Endothelial cell of umbilical vein (primary cell): Measurements from ENCODE around the gene CFAP300. TPM values are rescaled to one million over a fixed set of nuclear protein-coding genes. Genes with fewer than 3 reads are reported as not detected.

Experiments used
- BruUV-seq: library from RNA; stranded (reverse); fragments of 400-500 nt; replicated peaks from 2 replicates; lab custom pipeline; 2021; lab: Mats Ljungman, UMichigan
- CTCF ChIA-PET: fragments of 300-600, 350-600 bp; sonication (Branson Sonifier 250); formaldehyde crosslinking; loops from one replicate; lab custom pipeline; 2021; ENCODE audit warnings: antibody characterized with exemption, inconsistent platforms; lab: Charles Lee
- POLR2A ChIA-PET: fragments of 300-600, 350-600 bp; sonication (Branson Sonifier 250); formaldehyde crosslinking; loops from one replicate; lab custom pipeline; 2021; ENCODE audit warnings: antibody characterized with exemption, inconsistent platforms; lab: Charles Lee
- DNase-seq: peaks from one replicate; pipeline ENCODE4 v3.0.0-alpha.2; 2011; ENCODE audit warnings: low read depth, low spot score
- FAIRE-seq: peaks from 2 replicates; lab custom pipeline; 2011; peaks lifted over from hg19 to GRCh38; lab: Jason Lieb, UNC
- H2AFZ ChIP-seq: 2 replicates; pipeline ENCODE4 v1.6.0; 2012; ENCODE audit warnings: low read depth, low read length, control low read depth, inconsistent platforms
- H3K27ac ChIP-seq: 2 replicates; pipeline ENCODE4 v1.5.1; 2011; ENCODE audit warnings: low read depth, mild to moderate bottlenecking, control low read depth, low read length, moderate library complexity; ENCODE audit not compliant: insufficient read depth
- H3K27me3 ChIP-seq, 2 experiments: 2 replicates each; pipeline versions ENCODE4 v1.6.0 to v1.6.1; 2011; ENCODE audit warnings: low read length in 2 of 2, mixed read lengths in 1 of 2; ENCODE audit not compliant: control insufficient read depth in 2 of 2, insufficient read depth in 2 of 2
- H3K36me3 ChIP-seq, 2 experiments: 2 replicates in 1 of 2; 3 replicates in 1 of 2; pipeline ENCODE4 v1.5.1; 2011; ENCODE audit warnings: low read length in 2 of 2, mild to moderate bottlenecking in 1 of 2, moderate library complexity in 1 of 2; ENCODE audit not compliant: control insufficient read depth in 2 of 2, insufficient read depth in 2 of 2; ENCODE audit errors: extremely low read depth in 1 of 2
- H3K4me1 ChIP-seq: 3 replicates; pipeline ENCODE4 v1.5.1; 2011; ENCODE audit warnings: mild to moderate bottlenecking, low read length; ENCODE audit not compliant: control insufficient read depth, insufficient read depth; ENCODE audit errors: extremely low read depth
- H3K4me2 ChIP-seq: 2 replicates; pipeline ENCODE4 v1.6.1; 2011; ENCODE audit warnings: low read length, control low read depth, mixed read lengths; ENCODE audit not compliant: insufficient read depth
- H3K4me3 ChIP-seq, 3 experiments: fragments of 200-600 bp in 1 of 3; sonication (generic), shearing (Covaris generic) in 1 of 3; replicated peaks in 1 of 3; 2 replicates each; pipeline ENCODE4 v1.5.1; 2011 to 2016; ENCODE audit warnings: control low read depth in 3 of 3, low read length in 3 of 3, mild to moderate bottlenecking in 2 of 3, inconsistent platforms in 1 of 3, low read depth in 1 of 3, moderate library complexity in 1 of 3; ENCODE audit not compliant: insufficient read depth in 1 of 3
- H3K79me2 ChIP-seq: 2 replicates; pipeline ENCODE4 v1.6.0; 2012; ENCODE audit warnings: low read length, inconsistent platforms; ENCODE audit not compliant: control insufficient read depth, insufficient read depth
- H3K9ac ChIP-seq: replicated peaks from 2 replicates; pipeline ENCODE3; 2011; ENCODE audit warnings: low read length, control low read depth; ENCODE audit not compliant: insufficient read depth; ENCODE audit errors: extremely low read depth
- H3K9me1 ChIP-seq: replicated peaks from 3 replicates; pipeline ENCODE4 v1.6.0; 2011; ENCODE audit warnings: mild to moderate bottlenecking, low read length; ENCODE audit not compliant: control insufficient read depth, insufficient read depth; ENCODE audit errors: extremely low read depth
- H3K9me3 ChIP-seq: replicated peaks from 2 replicates; pipeline ENCODE4 v1.5.1; 2012; ENCODE audit warnings: low read length, inconsistent platforms; ENCODE audit not compliant: control insufficient read depth, insufficient read depth
- H4K20me1 ChIP-seq: replicated peaks from 2 replicates; pipeline ENCODE3; 2011; ENCODE audit warnings: mild to moderate bottlenecking, low read length; ENCODE audit not compliant: control insufficient read depth, insufficient read depth; ENCODE audit errors: extremely low read depth
- EZH2 ChIP-seq: IDR thresholded peaks from 2 replicates; pipeline ENCODE4 v1.6.1; 2012; ENCODE audit warnings: borderline replicate concordance, low read depth, mild to moderate bottlenecking, moderate library complexity, low read length, inconsistent platforms; ENCODE audit not compliant: severe bottlenecking
- POLR2AphosphoS5 ChIP-seq: IDR thresholded peaks from 2 replicates; pipeline ENCODE4 v1.6.1; 2012; ENCODE audit warnings: low read depth, mild to moderate bottlenecking, control low read depth, low read length, moderate library complexity; ENCODE audit not compliant: insufficient read depth
- dilution Hi-C: fragments of 300-500 bp; cut with MboI; formaldehyde crosslinking; loops from one replicate; pipeline ENCODE4 v1.15.0; 2019; ENCODE audit warnings: low sequenced_read_pairs; ENCODE audit not compliant: extremely low pct_ligation_motif_present
- intact Hi-C: fragments of 100-400 bp; cut with micrococcal nuclease; formaldehyde crosslinking; loops from one replicate; pipeline ENCODE4 v1.10.0; 2022
- polyA plus RNA-seq, 4 experiments: library from polyadenylated mRNA; depleted of rRNA in 3 of 4; stranded (reverse) in 3 of 4; unstranded in 1 of 4; fragments of >200 nt; gene quantifications; 2 replicates each; pipeline versions ENCODE4 v1.2.1 to v1.2.3, GENCODE V29; 2011 to 2012; ENCODE audit warnings: missing spikeins in 1 of 4
- total RNA-seq: library from RNA; stranded (reverse); gene quantifications from 2 replicates; pipeline ENCODE4 v1.2.3, GENCODE V29; 2021
- TF ChIP-seq, protein P1 (sequence below): IDR thresholded peaks from 2 replicates; pipeline ENCODE4 v1.6.1; 2011; ENCODE audit not compliant: insufficient read depth, insufficient read length

CFAP300 gene
- total and polyA plus RNA-seq, 2 donors (not counting 3 experiments of a cell fraction or from before 2014, with no cell fraction given): 0.07 TPM; not detected in 1

DNA sequence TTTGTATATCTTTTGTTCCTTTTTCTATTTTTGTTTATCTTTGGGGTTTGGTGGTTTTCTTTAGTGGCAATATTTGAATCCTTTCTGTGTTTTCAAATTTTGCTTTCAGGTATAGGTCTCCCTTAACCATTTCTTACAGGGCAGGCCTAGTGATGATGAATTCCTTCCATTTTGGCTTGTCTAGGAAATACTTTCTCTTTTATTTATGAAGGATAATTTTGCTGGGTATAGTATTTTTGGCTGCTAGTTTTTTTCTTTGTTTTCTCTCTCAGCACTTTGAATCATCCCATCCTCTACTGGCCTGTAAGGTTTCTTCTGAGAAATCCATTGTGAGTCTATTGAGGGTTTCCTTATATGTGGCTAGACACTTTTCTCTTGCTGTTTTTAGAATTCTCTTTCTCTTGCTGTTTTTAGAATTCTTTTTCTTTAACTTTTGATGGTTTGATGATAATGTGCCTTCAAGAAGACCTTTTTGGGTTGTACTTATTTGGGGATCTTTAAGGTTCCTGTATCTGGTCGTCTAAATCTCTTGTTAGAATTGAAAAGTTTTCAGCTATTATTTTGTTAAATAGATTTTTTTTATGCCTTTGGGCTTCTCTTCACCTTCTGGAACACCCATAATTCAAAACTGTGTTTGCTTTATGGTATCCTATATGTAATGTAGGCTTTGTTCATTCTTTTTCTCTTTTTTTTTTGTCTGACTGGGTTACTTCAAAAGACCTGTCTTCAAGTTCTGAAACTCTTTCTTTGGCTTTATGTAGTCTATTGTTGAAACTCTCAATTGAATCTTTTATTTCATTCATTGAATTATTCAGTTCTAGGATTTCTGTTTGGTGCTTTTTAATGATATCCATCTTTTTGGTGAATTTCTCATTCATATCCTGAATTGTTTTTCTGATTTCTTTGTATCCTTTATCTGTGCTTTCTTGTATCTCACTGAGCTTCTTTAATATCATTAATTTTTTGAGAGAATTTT, 24.5 kb downstream of the CFAP300 start:
- Histone ChIP-seq H3K9ac (no peak overlapping the region), H3K4me2 (no peak overlapping the region), H3K27me3 (peaks cover 2 to 3% of the 10 kb centered on the region in 2 experiments), H3K36me3 (no peaks in the 10 kb centered on the region), H3K9me3 (no peaks in the 10 kb centered on the region), H3K9me1 (no peaks in the 10 kb centered on the region), H3K79me2 (no peaks in the 10 kb centered on the region), H4K20me1 (no peaks in the 10 kb centered on the region), H3K27ac (no peak overlapping the region), H3K4me1 (no peaks in the 10 kb centered on the region), H2AFZ (no peak overlapping the region), H3K4me3 (no peak overlapping the region)
- dilution Hi-C loops (no loop called here), intact Hi-C loops (no loop called here)
- ChIA-PET POLR2A (no interaction called here), CTCF (no interaction called here)
- TF ChIP-seq EZH2 (no peak), POLR2AphosphoS5 (no peak)
- no TSS peak for BruUV-seq
- FAIRE-seq: no peak
- no peak for DNase-seq

DNA sequence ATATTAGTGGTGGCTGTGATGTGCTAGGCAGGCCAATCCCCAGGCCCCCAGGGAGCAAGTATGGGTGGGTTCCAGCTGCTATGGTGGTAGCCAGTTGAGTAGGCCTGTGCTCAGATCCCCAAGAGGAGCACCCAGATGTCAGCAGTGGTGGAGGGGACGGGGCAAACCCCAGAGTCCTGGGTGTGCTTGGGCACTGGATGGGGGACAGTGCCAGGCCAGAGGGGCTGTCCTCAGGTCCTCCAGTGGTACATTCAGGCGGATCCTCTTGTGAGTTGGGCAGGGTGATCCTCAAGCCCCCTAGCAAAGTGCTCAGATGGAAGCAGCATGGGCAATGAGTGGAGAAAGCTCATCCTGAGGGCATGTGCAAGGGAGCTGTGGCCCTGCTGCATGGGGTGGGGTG, 26.0 kb downstream of the CFAP300 start:
- POLR2A ChIA-PET: no interaction called here
- no peak for FAIRE-seq
- intact Hi-C loops: no loop called here
- no peak overlapping the region for H3K4me3 ChIP-seq
- no peak overlapping the region for H3K27ac ChIP-seq
- dilution Hi-C loops: no loop called here
- no peaks in the 10 kb centered on the region for H3K36me3 ChIP-seq
- no TSS peak for BruUV-seq
- no peak overlapping the region for H2AFZ ChIP-seq
- H3K27me3 ChIP-seq: peaks cover 0 to 4% of the 10 kb centered on the region in 2 experiments
- CTCF ChIA-PET: no interaction called here
- no peaks in the 10 kb centered on the region for H3K9me1 ChIP-seq
- TF ChIP-seq, protein P1, sequence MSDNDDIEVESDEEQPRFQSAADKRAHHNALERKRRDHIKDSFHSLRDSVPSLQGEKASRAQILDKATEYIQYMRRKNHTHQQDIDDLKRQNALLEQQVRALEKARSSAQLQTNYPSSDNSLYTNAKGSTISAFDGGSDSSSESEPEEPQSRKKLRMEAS: no peak
- no peak overlapping the region for H3K4me2 ChIP-seq
- no peak overlapping the region for H3K9ac ChIP-seq
- no peaks in the 10 kb centered on the region for H4K20me1 ChIP-seq
- no peak for DNase-seq
- no peaks in the 10 kb centered on the region for H3K4me1 ChIP-seq
- no peaks in the 10 kb centered on the region for H3K9me3 ChIP-seq
- H3K79me2 ChIP-seq: no peaks in the 10 kb centered on the region
